ENCODE data around the gene PPFIA2.

The PPFIA2 gene

GRCh38 chr12:81520064-81520945 lies 238.8 kb downstream of the PPFIA2 start:
- H3K9me3 ChIP-seq = no peaks in the 10 kb centered on the region
- no peak overlapping the region for H3K27ac ChIP-seq
- no peak overlapping the region for H3K4me3 ChIP-seq (ENCODE audit: low read depth in 1 of 2, low read length in 1 of 2)
- no peaks in the 10 kb centered on the region for H3K36me3 ChIP-seq
- H3K4me1 ChIP-seq (ENCODE audit: control insufficient read depth in 1 of 2, insufficient read depth in 1 of 2, low read depth in 1 of 2, low read length in 1 of 2) = no peaks in the 10 kb centered on the region
- no peak for TF ChIP-seq CTCF (IDR thresholded peaks at IDR 0.05)
- no peaks in the 10 kb centered on the region for H3K27me3 ChIP-seq

GRCh38 chr12:81518638-81519037 lies 240.5 kb downstream of the PPFIA2 start:
- no peaks in the 10 kb centered on the region for H3K27me3 ChIP-seq
- no peaks in the 10 kb centered on the region for H3K9me3 ChIP-seq
- TF ChIP-seq CTCF (IDR thresholded peaks at IDR 0.05) = no peak
- no peaks in the 10 kb centered on the region for H3K36me3 ChIP-seq
- no peak overlapping the region for H3K4me3 ChIP-seq (ENCODE audit: low read depth in 1 of 2, low read length in 1 of 2)
- H3K27ac ChIP-seq = no peak overlapping the region
- no peaks in the 10 kb centered on the region for H3K4me1 ChIP-seq (ENCODE audit: control insufficient read depth in 1 of 2, insufficient read depth in 1 of 2, low read depth in 1 of 2, low read length in 1 of 2)

- Histone ChIP-seq H3K9me3 (no peaks in the 10 kb centered on the region), H3K36me3 (no peaks in the 10 kb centered on the region), H3K27ac (no peak overlapping the region), H3K4me1 (ENCODE audit: control insufficient read depth in 1 of 2, insufficient read depth in 1 of 2, low read depth in 1 of 2, low read length in 1 of 2) (no peaks in the 10 kb centered on the region), H3K4me3 (ENCODE audit: low read depth in 1 of 2, low read length in 1 of 2) (no peak overlapping the region), H3K27me3 (no peaks in the 10 kb centered on the region)
- no peak for TF ChIP-seq CTCF (IDR thresholded peaks at IDR 0.05)
Observed at GRCh38 chr12:81517296-81517695, 241.9 kb downstream of the PPFIA2 start.

DNA sequence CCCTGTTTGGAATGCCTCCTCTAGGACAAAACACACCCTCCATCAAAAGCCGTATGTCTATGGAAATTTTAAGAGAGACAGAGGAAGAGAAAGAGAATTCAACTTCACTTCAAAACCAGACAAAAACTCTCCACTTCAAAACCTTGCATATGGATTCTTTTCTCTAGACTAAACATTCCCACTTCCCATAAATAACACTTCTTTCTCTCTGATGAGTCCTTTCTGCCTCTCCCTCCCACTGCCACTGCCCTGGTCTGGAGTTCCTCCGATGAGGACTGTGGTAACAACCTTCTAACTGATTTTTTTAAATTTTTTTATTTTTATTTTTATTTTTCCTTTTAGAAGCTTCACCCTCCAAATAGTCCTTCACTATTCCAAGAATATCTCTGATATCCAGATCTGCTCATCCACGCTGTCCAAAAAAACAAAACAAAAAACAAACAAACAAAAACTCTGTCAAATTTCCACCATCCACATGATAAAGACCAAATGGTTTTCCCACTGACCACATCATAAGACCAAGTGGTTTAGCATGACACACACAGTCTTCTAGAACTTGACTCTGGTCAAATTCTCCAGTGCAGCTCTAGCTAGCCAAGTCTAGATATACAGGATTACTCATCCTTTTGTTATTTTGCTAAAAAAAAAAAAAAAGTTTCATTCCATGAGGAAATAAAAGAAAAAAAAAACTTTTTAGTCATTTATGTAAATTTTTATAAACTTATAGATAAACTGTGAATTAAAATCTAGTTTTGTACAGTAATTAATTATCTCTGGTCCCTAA lies 256.0 kb downstream of the PPFIA2 start:
- Histone ChIP-seq H3K4me3 (ENCODE audit: low read depth in 1 of 2, low read length in 1 of 2) (no peak overlapping the region), H3K9me3 (no peaks in the 10 kb centered on the region), H3K4me1 (ENCODE audit: control insufficient read depth in 1 of 2, insufficient read depth in 1 of 2, low read depth in 1 of 2, low read length in 1 of 2) (no peaks in the 10 kb centered on the region), H3K27me3 (no peaks in the 10 kb centered on the region), H3K36me3 (no peaks in the 10 kb centered on the region), H3K27ac (no peak overlapping the region)
- no peak for TF ChIP-seq CTCF (IDR thresholded peaks at IDR 0.05)

GRCh38 chr12:81500788-81501187 lies 258.4 kb downstream of the PPFIA2 start:
- Histone ChIP-seq H3K27ac (no peak overlapping the region), H3K4me1 (ENCODE audit: control insufficient read depth in 1 of 2, insufficient read depth in 1 of 2, low read depth in 1 of 2, low read length in 1 of 2) (no peaks in the 10 kb centered on the region), H3K36me3 (no peaks in the 10 kb centered on the region), H3K27me3 (no peaks in the 10 kb centered on the region), H3K4me3 (ENCODE audit: low read depth in 1 of 2, low read length in 1 of 2) (no peak overlapping the region), H3K9me3 (no peaks in the 10 kb centered on the region)
- TF ChIP-seq CTCF (IDR thresholded peaks at IDR 0.05) = no peak
